Thyroid gland (tissue), 4 donors: ENCODE results near the gene GALNT10.

ENCODE experiments used
- POLR2A ChIP-seq, 2 donors: fragments of 450-650 bp; IDR thresholded peaks; one replicate each; pipeline ENCODE4 v1.6.1; 2017; ENCODE audit warnings: antibody characterized with exemption in 2 of 2, mild to moderate bottlenecking in 2 of 2, moderate library complexity in 1 of 2
- TF ChIP-seq, protein P1 (sequence below), 6 experiments: fragments of 200-600 bp in 3 of 6; fragments of 450-650 bp in 3 of 6; sonication (generic) in 3 of 6; IDR thresholded peaks; one replicate each; pipeline ENCODE4 v1.5.1; 2016 to 2019; ENCODE audit warnings: antibody characterized with exemption in 6 of 6, mild to moderate bottlenecking in 2 of 6, inconsistent platforms in 1 of 6, moderate library complexity in 1 of 6

DNA sequence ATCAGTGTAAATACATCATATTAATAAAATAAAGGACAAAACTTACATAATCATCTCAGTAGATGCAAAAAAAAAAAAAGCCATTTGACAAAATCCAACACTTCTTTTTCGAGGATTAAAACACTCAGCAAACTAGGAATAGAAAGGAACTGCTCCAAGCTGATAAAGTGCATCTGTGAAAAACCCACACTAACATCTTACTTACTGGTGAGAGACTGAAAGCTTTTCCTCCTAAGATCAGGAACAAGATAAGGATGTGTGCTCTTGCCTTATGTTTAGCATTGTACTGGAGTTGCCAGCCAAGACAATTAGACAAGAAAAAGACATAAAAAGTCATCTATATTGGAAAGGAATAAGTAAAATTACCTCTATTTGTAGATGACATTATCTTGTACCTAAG is 135.0 kb downstream of the GALNT10 start:
- TF ChIP-seq, protein P1, sequence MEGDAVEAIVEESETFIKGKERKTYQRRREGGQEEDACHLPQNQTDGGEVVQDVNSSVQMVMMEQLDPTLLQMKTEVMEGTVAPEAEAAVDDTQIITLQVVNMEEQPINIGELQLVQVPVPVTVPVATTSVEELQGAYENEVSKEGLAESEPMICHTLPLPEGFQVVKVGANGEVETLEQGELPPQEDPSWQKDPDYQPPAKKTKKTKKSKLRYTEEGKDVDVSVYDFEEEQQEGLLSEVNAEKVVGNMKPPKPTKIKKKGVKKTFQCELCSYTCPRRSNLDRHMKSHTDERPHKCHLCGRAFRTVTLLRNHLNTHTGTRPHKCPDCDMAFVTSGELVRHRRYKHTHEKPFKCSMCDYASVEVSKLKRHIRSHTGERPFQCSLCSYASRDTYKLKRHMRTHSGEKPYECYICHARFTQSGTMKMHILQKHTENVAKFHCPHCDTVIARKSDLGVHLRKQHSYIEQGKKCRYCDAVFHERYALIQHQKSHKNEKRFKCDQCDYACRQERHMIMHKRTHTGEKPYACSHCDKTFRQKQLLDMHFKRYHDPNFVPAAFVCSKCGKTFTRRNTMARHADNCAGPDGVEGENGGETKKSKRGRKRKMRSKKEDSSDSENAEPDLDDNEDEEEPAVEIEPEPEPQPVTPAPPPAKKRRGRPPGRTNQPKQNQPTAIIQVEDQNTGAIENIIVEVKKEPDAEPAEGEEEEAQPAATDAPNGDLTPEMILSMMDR (IDR thresholded peaks at IDR 0.05) = no peak
- no peak for TF ChIP-seq POLR2A (IDR thresholded peaks at IDR 0.05)
